VCaP (cell line): ENCODE data around the gene KDM2B.

Experiments
- H3K27ac ChIP-seq: fragments of 450-650 bp; 2 replicates; pipeline ENCODE4 v1.5.1; 2017
- CTCF ChIP-seq: fragments of 450-650 bp; conservative IDR thresholded peaks from 2 replicates; pipeline ENCODE4 v1.5.1; 2017; ENCODE audit warnings: mild to moderate bottlenecking, moderate library complexity

Gene KDM2B

GRCh38 chr12:121580959-121581685 lies at the start of gene KDM2B:
KDM2B (minus strand) TSS chr12:121581023; CDS start chr12:121580911, 112 bp downstream.
- H3K27ac ChIP-seq = peak within 1 kb of the TSS; percentile 83
- no peak for TF ChIP-seq CTCF

DNA sequence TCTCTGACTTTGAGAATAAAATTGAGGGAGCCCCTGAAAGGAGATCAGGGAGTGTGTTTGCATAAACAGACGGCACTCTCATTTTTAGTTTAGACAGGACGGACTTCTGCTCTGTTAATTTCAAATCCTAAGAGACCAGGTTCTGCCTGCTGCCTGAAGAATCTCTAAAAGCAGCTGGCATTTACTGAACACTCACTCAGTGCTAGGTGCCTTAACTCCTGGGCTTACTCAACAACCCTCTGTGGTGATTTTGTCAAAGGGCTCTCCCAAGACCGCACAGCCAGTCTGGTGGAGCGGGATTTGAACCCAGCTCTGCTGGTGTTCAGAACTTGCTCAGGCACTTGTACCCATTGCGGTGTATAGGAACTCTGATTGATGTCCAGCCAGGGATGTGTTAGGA lies 47.7 kb upstream of the KDM2B start:
- no peak for TF ChIP-seq CTCF
- no peak overlapping the region for H3K27ac ChIP-seq

GRCh38 chr12:121628037-121628436 lies 47.2 kb upstream of the KDM2B start:
- H3K27ac ChIP-seq = peak overlapping the region; percentile 85; the same call in 1 of the 2 replicates
- TF ChIP-seq CTCF = no peak

DNA sequence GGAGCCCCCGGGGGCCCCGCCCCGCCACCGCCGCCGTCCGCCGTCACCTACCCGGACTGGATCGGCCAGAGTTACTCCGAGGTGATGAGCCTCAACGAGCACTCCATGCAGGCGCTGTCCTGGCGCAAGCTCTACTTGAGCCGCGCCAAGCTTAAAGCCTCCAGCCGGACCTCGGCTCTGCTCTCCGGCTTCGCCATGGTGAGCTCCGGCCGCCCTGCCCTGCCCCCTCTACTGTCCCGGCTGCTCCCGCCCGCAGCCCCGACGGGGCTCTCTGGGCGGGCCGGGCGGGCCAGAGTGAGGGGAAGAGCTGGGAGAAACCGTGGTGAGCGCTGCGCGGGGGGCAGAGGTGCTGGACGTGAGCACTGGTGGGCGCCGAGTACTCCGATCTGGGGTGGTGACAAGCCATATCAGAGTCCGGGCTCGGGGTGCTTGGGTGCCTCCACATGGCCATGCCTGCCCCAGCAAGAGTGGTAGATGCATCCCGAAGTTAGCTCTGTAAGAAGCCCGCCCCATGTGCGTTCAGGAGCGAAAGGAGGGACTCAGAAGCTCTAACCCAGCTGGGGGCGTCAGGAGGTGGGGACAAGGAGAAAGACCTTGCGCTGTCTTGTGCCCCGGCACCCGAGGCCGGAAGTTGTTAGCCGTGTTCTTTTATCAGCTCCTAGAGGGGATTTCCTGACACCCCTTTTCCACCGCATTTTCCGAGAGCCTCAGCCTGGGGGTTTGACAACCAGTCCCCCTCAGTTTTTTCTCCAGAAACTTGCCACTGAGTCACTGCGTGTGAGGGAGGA lies 46.2 kb upstream of the KDM2B start:
- TF ChIP-seq CTCF = peak; percentile 26

DNA sequence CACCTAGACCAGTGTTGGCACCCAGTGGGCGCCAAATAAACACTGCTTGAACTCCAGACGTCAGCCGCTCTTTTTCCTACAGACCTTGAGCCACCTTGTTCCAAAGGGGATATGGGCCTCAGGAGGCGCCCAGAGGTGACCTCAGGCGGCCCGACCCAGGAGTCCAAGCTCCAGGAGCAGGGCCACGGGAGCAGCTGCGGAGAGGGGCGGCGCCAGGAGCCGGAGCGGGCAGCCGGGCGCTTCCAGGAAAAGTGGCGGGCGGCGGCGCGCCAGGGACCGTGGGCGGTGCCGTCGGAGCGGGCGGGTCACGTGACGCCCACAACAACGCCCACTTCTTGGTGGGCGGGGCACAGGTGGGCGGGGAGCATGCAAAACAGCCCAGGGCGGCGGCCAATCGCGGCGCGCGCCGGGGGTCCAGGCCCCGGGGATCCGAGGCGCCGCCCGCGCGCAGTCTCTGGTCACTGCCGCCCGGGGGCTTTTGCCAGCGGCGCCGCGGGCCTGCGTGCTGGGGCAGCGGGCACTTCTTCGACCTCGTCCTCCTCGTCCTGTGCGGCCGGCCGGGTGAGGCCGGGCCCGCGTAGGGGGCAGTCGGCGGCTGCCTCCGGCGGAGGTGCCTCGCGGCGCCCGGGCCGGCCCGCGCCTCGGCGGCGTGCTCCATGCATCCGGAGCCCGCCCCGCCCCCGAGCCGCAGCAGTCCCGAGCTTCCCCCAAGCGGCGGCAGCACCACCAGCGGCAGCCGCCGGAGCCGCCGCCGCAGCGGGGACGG lies 45.4 kb upstream of the KDM2B start, which contains the start of gene ORAI1:
Gene ORAI1 (plus strand): TSS at position 444 of the 766 bp plus-strand sequence.
- H3K27ac ChIP-seq = peak within 1 kb of the TSS; percentile 85
- no peak; the same call in 1 of the 2 replicates for TF ChIP-seq CTCF

More for the DNA sequence above, 46.2 kb upstream of the KDM2B start:
- H3K27ac ChIP-seq = peak overlapping the region; percentile 85

DNA sequence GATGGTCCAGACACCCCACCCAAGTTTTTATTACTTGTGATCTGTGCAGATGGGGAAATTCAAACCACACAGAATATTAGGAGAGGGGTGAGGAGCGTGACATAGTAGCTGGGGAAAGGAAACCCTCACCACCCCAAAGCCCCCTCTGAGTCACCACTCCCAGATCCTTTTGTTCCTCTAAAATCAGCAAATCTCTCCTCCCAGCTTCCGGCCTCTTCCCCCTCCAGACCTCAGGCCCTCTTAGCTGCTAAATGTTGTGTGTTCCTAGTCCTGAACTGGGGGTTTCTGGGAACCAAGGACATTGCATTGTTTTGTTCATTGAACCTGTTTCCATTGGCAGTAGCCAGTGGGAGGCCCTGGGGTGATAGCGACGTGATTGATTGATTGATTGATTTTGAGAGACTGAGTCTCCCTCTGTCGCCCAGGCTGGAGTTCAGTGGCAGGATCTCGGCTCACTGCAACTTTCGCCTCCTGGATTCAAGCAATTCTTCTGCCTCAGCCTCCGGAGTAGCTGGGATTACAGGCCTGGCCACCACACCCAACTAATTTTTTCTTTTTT lies 39.6 kb upstream of the KDM2B start:
- no peak for TF ChIP-seq CTCF
- no peak overlapping the region for H3K27ac ChIP-seq
